T-cell (primary cell): ENCODE measurements around the gene ZKSCAN5. TPM values are rescaled to one million over a fixed set of nuclear protein-coding genes. Genes with fewer than 3 reads are reported as not detected.
"Not testable (repeated sequence)": the region's sequence is repeated elsewhere in the genome, so short reads cannot be mapped to it uniquely, and the experiment has no call there.

ENCODE experiments used
- ATAC-seq, 4 experiments: fragments of 200-7000 bp in 3 of 4; fragments of 150-1000 bp in 1 of 4; cut with Tn5 transposase; replicated peaks in 1 of 4; 1 replicate in 3 of 4; 2 replicates in 1 of 4; pipeline ENCODE4 v1.10.0; 2021; ENCODE audit warnings: moderate library complexity in 3 of 4, mild to moderate bottlenecking in 2 of 4, moderate number of reproducible peaks in 1 of 4
- CTCF ChIA-PET, 2 donors: fragments of 300-600 bp; sonication (Branson Sonifier 250); formaldehyde crosslinking; loops; one replicate each; lab custom pipeline; 2022; ENCODE audit warnings: antibody characterized with exemption in 2 of 2; lab: Charles Lee
- POLR2A ChIA-PET, 2 donors: fragments of 300-600 bp; sonication (Branson Sonifier 250); formaldehyde crosslinking; loops; one replicate each; lab custom pipeline; 2022; ENCODE audit warnings: antibody characterized with exemption in 2 of 2; lab: Charles Lee
- DNase-seq, 35 experiments: peaks; one replicate each; pipeline versions ENCODE4 v3.0.0 to v3.0.0-alpha.2; 2013 to 2023
- H3K27ac ChIP-seq: one replicate; pipeline ENCODE4 v1.5.1; 2013; ENCODE audit warnings: low read length
- H3K27me3 ChIP-seq, 2 experiments: replicated peaks in 1 of 2; 1 replicate in 1 of 2; 2 replicates in 1 of 2; pipeline versions ENCODE4 v1.6.1 to v1.7.0; 2013; ENCODE audit warnings: low read length in 1 of 2, mixed read lengths in 1 of 2; ENCODE audit not compliant: control insufficient read depth in 2 of 2, insufficient read depth in 2 of 2; ENCODE audit errors: extremely low read depth in 1 of 2
- H3K36me3 ChIP-seq, 2 donors: 1 replicate in 1 of 2; 2 replicates in 1 of 2; pipeline versions ENCODE4 v1.6.1 to v1.7.0; 2013; ENCODE audit warnings: low read length in 1 of 2; ENCODE audit not compliant: control insufficient read depth in 2 of 2, insufficient read depth in 1 of 2; ENCODE audit errors: extremely low read depth in 1 of 2
- H3K4me1 ChIP-seq, 2 experiments: 1 replicate in 1 of 2; 2 replicates in 1 of 2; pipeline versions ENCODE4 v1.6.1 to v1.7.0; 2013; ENCODE audit warnings: low read length in 2 of 2, mixed read lengths in 1 of 2; ENCODE audit not compliant: insufficient read depth in 2 of 2, control insufficient read depth in 1 of 2; ENCODE audit errors: extremely low read depth in 1 of 2
- H3K4me3 ChIP-seq, 2 donors: 1 replicate in 1 of 2; 2 replicates in 1 of 2; pipeline versions ENCODE4 v1.5.1 to v1.7.0; 2013; ENCODE audit warnings: mild to moderate bottlenecking in 2 of 2, low read length in 1 of 2, moderate library complexity in 1 of 2; ENCODE audit not compliant: control insufficient read depth in 1 of 2; ENCODE audit errors: extremely low read depth in 1 of 2
- H3K9me3 ChIP-seq: 2 replicates; pipeline ENCODE4 v1.7.0; 2013
- H3K27ac Mint-ChIP-seq, 2 donors: one replicate each; pipeline ENCODE4 v1.8.0; 2020 to 2021; ENCODE audit warnings: mild to moderate bottlenecking in 2 of 2, mixed read lengths in 2 of 2
- H3K27me3 Mint-ChIP-seq, 2 donors: one replicate each; pipeline ENCODE4 v1.8.0; 2021 to 2022; ENCODE audit warnings: mixed read lengths in 2 of 2
- H3K36me3 Mint-ChIP-seq: one replicate; pipeline ENCODE4 v1.8.0; 2021; ENCODE audit warnings: mixed read lengths
- H3K4me1 Mint-ChIP-seq, 3 donors: one replicate each; pipeline ENCODE4 v1.8.0; 2020 to 2022; ENCODE audit warnings: mixed read lengths in 3 of 3, mild to moderate bottlenecking in 1 of 3
- H3K4me3 Mint-ChIP-seq, 3 donors: one replicate each; pipeline ENCODE4 v1.8.0; 2020 to 2022; ENCODE audit warnings: mild to moderate bottlenecking in 3 of 3, mixed read lengths in 3 of 3, moderate library complexity in 3 of 3
- H3K9me3 Mint-ChIP-seq, 3 donors: one replicate each; pipeline ENCODE4 v1.8.0; 2020 to 2022; ENCODE audit warnings: mixed read lengths in 3 of 3
- WGBS: methylation state at CpG from one replicate; pipeline ENCODE4 v1.1.5; 2013; ENCODE audit warnings: missing lambda C conversion rate; ENCODE audit not compliant: insufficient coverage; 5-methylcytosine and 5-hydroxymethylcytosine counted together
- total RNA-seq, 35 experiments: library from RNA in 6 of 35; stranded (reverse) in 6 of 35; fragments of 120-200 nt in 1 of 35; gene quantifications; one replicate each; pipeline versions ENCODE4 v1.2.1 to v1.2.4 and lab custom pipeline; 2013 to 2026

ZKSCAN5 gene
- total RNA-seq, 5 donors from 2014 or later (not counting 1 experiment from before 2014, with no cell fraction given) = 5.4 to 9.1 (median 8.2) TPM

GRCh38 chr7:99541212-99541611, 36.8 kb downstream of the ZKSCAN5 start:
- H3K27me3 ChIP-seq = no peaks in the 10 kb centered on the region
- H3K4me3 ChIP-seq = no peak overlapping the region
- CTCF ChIA-PET = interaction anchor here in 1 of 2 donors (0.7 kb wide), 1 partner anchor 73 kb away, joined by 3 read pairs; no protein-coding TSS in a partner anchor
- POLR2A ChIA-PET = no interaction called here
- peaks cover 0 to 2% of the 10 kb centered on the region in 2 donors for H3K36me3 ChIP-seq
- Mint-ChIP-seq H3K4me1 (no peaks in the 10 kb centered on the region), H3K27ac (no peak overlapping the region), H3K9me3 (peaks cover 10 to 22% (median 18%) of the 10 kb centered on the region in 3 donors), H3K36me3 (no peaks in the 10 kb centered on the region), H3K4me3 (no peak overlapping the region), H3K27me3 (no peaks in the 10 kb centered on the region)
- H3K4me1 ChIP-seq = no peaks in the 10 kb centered on the region
- DNase-seq (no peak), ATAC-seq (no peak)
- H3K27ac ChIP-seq = no peak overlapping the region
- H3K9me3 ChIP-seq = no peaks in the 10 kb centered on the region
- 100% methylated on average over 4 of the region's 9 CpGs for WGBS

GRCh38 chr7:99543081-99543671, 38.7 kb downstream of the ZKSCAN5 start:
- H3K27me3 Mint-ChIP-seq = no peaks in the 10 kb centered on the region
- Histone ChIP-seq H3K27me3 (no peaks in the 10 kb centered on the region), H3K4me1 (no peaks in the 10 kb centered on the region), H3K36me3 (peaks cover 2 to 6% of the 10 kb centered on the region in 2 donors), H3K9me3 (no peaks in the 10 kb centered on the region), H3K27ac (no peak overlapping the region), H3K4me3 (no peak overlapping the region)
- ATAC-seq = no peak
- peaks cover 10 to 18% (median 18%) of the 10 kb centered on the region in 3 donors for H3K9me3 Mint-ChIP-seq
- no peak for DNase-seq
- peaks cover 8% of the 10 kb centered on the region for H3K36me3 Mint-ChIP-seq
- 96% methylated on average over 34 of the region's 34 CpGs for WGBS
- no peaks in the 10 kb centered on the region for H3K4me1 Mint-ChIP-seq
- no peak overlapping the region for H3K27ac Mint-ChIP-seq
- ChIA-PET CTCF (no interaction called here), POLR2A (no interaction called here)
- H3K4me3 Mint-ChIP-seq = no peak overlapping the region

- H3K4me3 Mint-ChIP-seq = no peak overlapping the region
- H3K27ac Mint-ChIP-seq = no peak overlapping the region
- no peaks in the 10 kb centered on the region for H3K27me3 Mint-ChIP-seq
- Histone ChIP-seq H3K27ac (no peak overlapping the region), H3K9me3 (no peaks in the 10 kb centered on the region), H3K4me3 (no peak overlapping the region), H3K27me3 (no peaks in the 10 kb centered on the region), H3K4me1 (no peaks in the 10 kb centered on the region), H3K36me3 (peaks cover 2 to 8% of the 10 kb centered on the region in 2 donors)
- 88% methylated on average over 4 of the region's 6 CpGs for WGBS
- ChIA-PET POLR2A (interaction anchor here in 1 of 2 donors (0.7 kb wide), 1 partner anchor 1569 kb away, joined by 3 read pairs; no protein-coding TSS in a partner anchor), CTCF (no interaction called here)
- peaks cover 7 to 18% (median 15%) of the 10 kb centered on the region in 3 donors for H3K9me3 Mint-ChIP-seq
- H3K36me3 Mint-ChIP-seq = peaks cover 12% of the 10 kb centered on the region
- H3K4me1 Mint-ChIP-seq = no peaks in the 10 kb centered on the region
- ATAC-seq (no peak), DNase-seq (no peak)
Measured at GRCh38 chr7:99543916-99544315, 39.5 kb downstream of the ZKSCAN5 start.

GRCh38 chr7:99545308-99545707, 40.8 kb downstream of the ZKSCAN5 start:
- WGBS = 100% methylated on average over 1 of the region's 5 CpGs
- H3K4me1 ChIP-seq, DNase-seq, CTCF ChIA-PET, H3K4me3 ChIP-seq, H3K27me3 ChIP-seq, H3K4me1 Mint-ChIP-seq, H3K27ac ChIP-seq, H3K9me3 ChIP-seq, H3K4me3 Mint-ChIP-seq, H3K27ac Mint-ChIP-seq, ATAC-seq, H3K36me3 ChIP-seq, POLR2A ChIA-PET, H3K27me3 Mint-ChIP-seq: not testable (repeated sequence)
- peaks cover 17% of the 10 kb centered on the region for H3K36me3 Mint-ChIP-seq
- peaks cover 7 to 17% (median 14%) of the 10 kb centered on the region in 3 donors for H3K9me3 Mint-ChIP-seq

GRCh38 chr7:99549545-99549944, 45.1 kb downstream of the ZKSCAN5 start:
- H3K9me3 ChIP-seq, H3K4me3 ChIP-seq, H3K9me3 Mint-ChIP-seq, H3K4me3 Mint-ChIP-seq, DNase-seq, H3K36me3 ChIP-seq, ATAC-seq, CTCF ChIA-PET, H3K27ac Mint-ChIP-seq, H3K27ac ChIP-seq, H3K27me3 Mint-ChIP-seq, H3K27me3 ChIP-seq: not testable (repeated sequence)
- WGBS = no CpG with 5 or more reads among the region's 2 CpGs
- Mint-ChIP-seq H3K4me1 (peaks cover 29 to 34% (median 32%) of the 10 kb centered on the region in 3 donors), H3K36me3 (peaks cover 18% of the 10 kb centered on the region)
- POLR2A ChIA-PET = interaction anchor here in 1 of 2 donors (0.6 kb wide), 2 partner anchors 45 to 78 kb away, joined by 3 to 16 read pairs; no protein-coding TSS in a partner anchor
- peaks cover 7 to 14% of the 10 kb centered on the region in 2 experiments for H3K4me1 ChIP-seq

- peaks cover 3 to 4% (median 3%) of the 10 kb centered on the region in 3 donors for H3K9me3 Mint-ChIP-seq
- 8% methylated on average over 7 of the region's 15 CpGs for WGBS
- H3K4me3 ChIP-seq = peak overlapping the region; percentile 80 to 89
- CTCF ChIA-PET = interaction anchor here in 1 of 2 donors (1.0 to 1.2 kb wide), 2 partner anchors 46 to 47 kb away, joined by 5 read pairs; partner anchors contain the start of gene ZKSCAN5
- H3K36me3 Mint-ChIP-seq = peaks cover 25% of the 10 kb centered on the region
- peak overlapping the region; percentile 85 to 92 for H3K27ac Mint-ChIP-seq
- peaks cover 40 to 43% (median 40%) of the 10 kb centered on the region in 3 donors for H3K4me1 Mint-ChIP-seq
- ATAC-seq (peak in 1 of 4 experiments; percentile 10), DNase-seq (peak in 1 of 35 experiments; percentile 14)
- peak overlapping the region; percentile 90 to 94 (median 93) for H3K4me3 Mint-ChIP-seq
- no peaks in the 10 kb centered on the region for H3K27me3 Mint-ChIP-seq
- H3K9me3 ChIP-seq = peaks cover 4% of the 10 kb centered on the region
- no peaks in the 10 kb centered on the region for H3K27me3 ChIP-seq
- H3K27ac ChIP-seq = peak overlapping the region; percentile 86
- POLR2A ChIA-PET = interaction anchor here in 1 of 2 donors (0.7 kb wide), 1 partner anchor 60 kb away, joined by 3 read pairs; no protein-coding TSS in a partner anchor
- H3K4me1 ChIP-seq = peaks cover 7 to 14% of the 10 kb centered on the region in 2 experiments
- H3K36me3 ChIP-seq = peaks cover 0 to 26% of the 10 kb centered on the region in 2 donors
Measured at GRCh38 chr7:99551334-99551733, 46.9 kb downstream of the ZKSCAN5 start.
